ENCODE results near the gene CALR. TPM values are rescaled to one million over a fixed set of nuclear protein-coding genes. Genes with fewer than 3 reads are reported as not detected.
"Not testable (repeated sequence)": the region's sequence is repeated elsewhere in the genome, so short reads cannot be mapped to it uniquely, and the experiment has no call there.

The CALR gene
- total RNA-seq, 1 experiment from 2014 or later, result 547 TPM

GRCh38 chr19:12946731-12947496 is 8.5 kb downstream of the CALR start:
- Histone ChIP-seq H4K20me1 (ENCODE audit: insufficient read depth, low read depth, low read length) (no peaks in the 10 kb centered on the region; the same call in 1 of the 2 replicates), H3K27me3 (ENCODE audit: low read length) (no peaks in the 10 kb centered on the region), H3K9me2 (replicated peaks; ENCODE audit: insufficient read depth, low read length) (no peaks in the 10 kb centered on the region), H2AFZ (ENCODE audit: low read length) (no peak overlapping the region), H3K9me3 (ENCODE audit: low read length) (no peaks in the 10 kb centered on the region), H3K4me2 (ENCODE audit: low read depth, low read length, poor library complexity, severe bottlenecking) (peak overlapping the region; percentile 90), H3K9ac (ENCODE audit: low read length) (peak overlapping the region; percentile 84), H3K27ac (ENCODE audit: low read length) (peak overlapping the region; percentile 60), H3K79me2 (ENCODE audit: low read length) (peaks cover 20% of the 10 kb centered on the region), H3K4me3 (ENCODE audit: low read length) (peak overlapping the region; percentile 85), H3K4me1 (ENCODE audit: low read length) (peaks cover 20% of the 10 kb centered on the region), H3K36me3 (ENCODE audit: insufficient read depth, low read length) (peaks cover 21% of the 10 kb centered on the region)
- no peak for DNase-seq

GRCh38 chr19:12947702-12948611 is 9.5 kb downstream of the CALR start:
- peaks cover 19% of the 10 kb centered on the region for H3K36me3 ChIP-seq (ENCODE audit: insufficient read depth, low read length)

DNA sequence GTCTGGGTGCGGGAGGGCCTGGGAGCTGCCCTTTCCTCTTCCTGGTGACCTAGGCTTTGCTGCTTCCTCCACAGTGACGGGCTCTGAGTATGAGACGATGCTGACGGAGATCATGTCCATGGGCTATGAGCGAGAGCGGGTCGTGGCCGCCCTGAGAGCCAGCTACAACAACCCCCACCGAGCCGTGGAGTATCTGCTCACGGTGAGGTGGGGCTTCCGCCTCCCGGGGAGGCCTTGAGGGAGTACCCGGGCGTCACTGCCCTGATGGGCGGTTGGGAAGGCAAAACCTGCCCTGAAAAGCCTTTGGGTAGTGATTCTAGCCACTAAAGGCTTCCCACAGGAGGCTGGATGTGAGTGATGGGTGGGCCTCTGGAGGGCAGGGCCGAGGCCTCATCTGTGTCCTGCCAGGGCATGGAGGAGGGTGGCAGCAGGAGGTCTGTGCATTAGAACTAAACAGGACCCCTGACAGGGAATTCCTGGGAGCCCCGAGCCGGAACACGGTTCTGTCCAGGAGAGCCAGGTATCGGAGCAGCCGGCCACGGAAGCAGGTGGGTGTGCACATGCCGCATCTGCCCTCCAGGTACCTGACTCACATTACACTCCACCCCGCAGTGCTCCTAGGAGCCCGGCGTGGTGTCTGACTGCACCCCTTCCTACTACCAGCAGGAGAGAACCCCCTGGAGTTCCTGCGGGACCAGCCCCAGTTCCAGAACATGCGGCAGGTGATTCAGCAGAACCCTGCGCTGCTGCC is 10.4 kb downstream of the CALR start:
- no peaks in the 10 kb centered on the region for H3K27me3 ChIP-seq (ENCODE audit: low read length)
- no peak for DNase-seq
- no peaks in the 10 kb centered on the region for H3K9me2 ChIP-seq (replicated peaks; ENCODE audit: insufficient read depth, low read length)
- H4K20me1 ChIP-seq (ENCODE audit: insufficient read depth, low read depth, low read length), result no peaks in the 10 kb centered on the region; the same call in 1 of the 2 replicates
- no peak overlapping the region for H2AFZ ChIP-seq (ENCODE audit: low read length)
- peaks cover 17% of the 10 kb centered on the region; the same call in 1 of the 2 replicates for H3K36me3 ChIP-seq (ENCODE audit: insufficient read depth, low read length)
- peaks cover 25% of the 10 kb centered on the region for H3K79me2 ChIP-seq (ENCODE audit: low read length)
- no peak overlapping the region for H3K27ac ChIP-seq (ENCODE audit: low read length)
- no peaks in the 10 kb centered on the region for H3K9me3 ChIP-seq (ENCODE audit: low read length)
- no peak overlapping the region for H3K4me3 ChIP-seq (ENCODE audit: low read length)
- H3K4me1 ChIP-seq (ENCODE audit: low read length), result peaks cover 22% of the 10 kb centered on the region
- H3K9ac ChIP-seq (ENCODE audit: low read length), result no peak overlapping the region
- no peak overlapping the region for H3K4me2 ChIP-seq (ENCODE audit: low read depth, low read length, poor library complexity, severe bottlenecking)

More at GRCh38 chr19:12947702-12948611, 9.5 kb downstream of the CALR start:
- Histone ChIP-seq H3K79me2 (ENCODE audit: low read length) (peaks cover 20% of the 10 kb centered on the region), H2AFZ (ENCODE audit: low read length) (no peak overlapping the region), H3K27ac (ENCODE audit: low read length) (no peak overlapping the region), H3K9me2 (replicated peaks; ENCODE audit: insufficient read depth, low read length) (no peaks in the 10 kb centered on the region), H3K4me2 (ENCODE audit: low read depth, low read length, poor library complexity, severe bottlenecking) (peak overlapping the region; percentile 90), H4K20me1 (ENCODE audit: insufficient read depth, low read depth, low read length) (no peaks in the 10 kb centered on the region; the same call in 1 of the 2 replicates), H3K4me1 (ENCODE audit: low read length) (peaks cover 20% of the 10 kb centered on the region), H3K9ac (ENCODE audit: low read length) (peak overlapping the region; percentile 84; the same call in 1 of the 2 replicates), H3K27me3 (ENCODE audit: low read length) (no peaks in the 10 kb centered on the region), H3K4me3 (ENCODE audit: low read length) (no peak overlapping the region), H3K9me3 (ENCODE audit: low read length) (no peaks in the 10 kb centered on the region)
- no peak for DNase-seq

- Histone ChIP-seq H3K9me3 (ENCODE audit: low read length) (no peaks in the 10 kb centered on the region), H4K20me1 (ENCODE audit: insufficient read depth, low read depth, low read length) (no peaks in the 10 kb centered on the region; the same call in 1 of the 2 replicates), H3K27me3 (ENCODE audit: low read length) (no peaks in the 10 kb centered on the region), H3K27ac (ENCODE audit: low read length) (no peak overlapping the region), H3K79me2 (ENCODE audit: low read length) (peaks cover 25% of the 10 kb centered on the region), H3K9ac (ENCODE audit: low read length) (no peak overlapping the region), H3K4me1 (ENCODE audit: low read length) (peaks cover 28% of the 10 kb centered on the region), H3K36me3 (ENCODE audit: insufficient read depth, low read length) (peaks cover 17% of the 10 kb centered on the region; the same call in 1 of the 2 replicates), H3K4me3 (ENCODE audit: low read length) (no peak overlapping the region), H2AFZ (ENCODE audit: low read length) (no peak overlapping the region), H3K4me2 (ENCODE audit: low read depth, low read length, poor library complexity, severe bottlenecking) (no peak overlapping the region), H3K9me2 (replicated peaks; ENCODE audit: insufficient read depth, low read length) (no peaks in the 10 kb centered on the region)
- DNase-seq, result no peak
These were observed 11.2 kb downstream of the CALR start for GRCh38 chr19:12949363-12950283.

- H3K36me3 ChIP-seq (ENCODE audit: insufficient read depth, low read length), result peaks cover 17% of the 10 kb centered on the region; the same call in 1 of the 2 replicates
- not testable (repeated sequence) for H3K4me3 ChIP-seq (ENCODE audit: low read length)
- peaks cover 38% of the 10 kb centered on the region for H3K79me2 ChIP-seq (ENCODE audit: low read length)
These were observed 13.6 kb downstream of the CALR start for GRCh38 chr19:12952050-12952449.

GRCh38 chr19:12952488-12953137 is 14.2 kb downstream of the CALR start:
- H3K27ac ChIP-seq (ENCODE audit: low read length), result no peak overlapping the region
- no peak overlapping the region for H2AFZ ChIP-seq (ENCODE audit: low read length)
- no peaks in the 10 kb centered on the region for H3K9me2 ChIP-seq (replicated peaks; ENCODE audit: insufficient read depth, low read length)
- H3K36me3 ChIP-seq (ENCODE audit: insufficient read depth, low read length), result peaks cover 13% of the 10 kb centered on the region; the same call in 1 of the 2 replicates
- no peaks in the 10 kb centered on the region for H4K20me1 ChIP-seq (ENCODE audit: insufficient read depth, low read depth, low read length)
- no peaks in the 10 kb centered on the region for H3K9me3 ChIP-seq (ENCODE audit: low read length)
- H3K4me1 ChIP-seq (ENCODE audit: low read length), result peaks cover 35% of the 10 kb centered on the region
- no peak overlapping the region for H3K9ac ChIP-seq (ENCODE audit: low read length)
- H3K79me2 ChIP-seq (ENCODE audit: low read length), result peaks cover 37% of the 10 kb centered on the region
- no peak overlapping the region for H3K4me2 ChIP-seq (ENCODE audit: low read depth, low read length, poor library complexity, severe bottlenecking)
- no peak overlapping the region for H3K4me3 ChIP-seq (ENCODE audit: low read length)
- no peak for DNase-seq
- H3K27me3 ChIP-seq (ENCODE audit: low read length), result no peaks in the 10 kb centered on the region

More at GRCh38 chr19:12952050-12952449, 13.6 kb downstream of the CALR start:
- H3K9ac ChIP-seq (ENCODE audit: low read length); H3K9me3 ChIP-seq (ENCODE audit: low read length); H4K20me1 ChIP-seq (ENCODE audit: insufficient read depth, low read depth, low read length); H3K4me2 ChIP-seq (ENCODE audit: low read depth, low read length, poor library complexity, severe bottlenecking); H3K27ac ChIP-seq (ENCODE audit: low read length); H3K9me2 ChIP-seq (replicated peaks; ENCODE audit: insufficient read depth, low read length); H3K27me3 ChIP-seq (ENCODE audit: low read length); DNase-seq; H2AFZ ChIP-seq (ENCODE audit: low read length): not testable (repeated sequence)
- peaks cover 36% of the 10 kb centered on the region for H3K4me1 ChIP-seq (ENCODE audit: low read length)

Measured in Karpas-422 (cell line).